Colonic mucosa (tissue), 4 donors: ENCODE measurements around the gene GPR161. TPM values are rescaled to one million over a fixed set of nuclear protein-coding genes. Genes with fewer than 3 reads are reported as not detected.

Experiments
- DNase-seq: peaks from one replicate; pipeline ENCODE4 v3.0.0-alpha.2; 2020
- H3K27ac ChIP-seq: fragments of 200-600 bp; one replicate; pipeline ENCODE4 v1.8.0; 2021
- H3K27me3 ChIP-seq: fragments of 200-600 bp; one replicate; pipeline ENCODE4 v1.8.0; 2021
- H3K36me3 ChIP-seq: fragments of 200-600 bp; one replicate; pipeline ENCODE4 v1.8.0; 2021
- H3K4me1 ChIP-seq: fragments of 200-600 bp; one replicate; pipeline ENCODE4 v1.8.0; 2021; ENCODE audit warnings: mild to moderate bottlenecking
- H3K4me3 ChIP-seq: fragments of 200-600 bp; one replicate; pipeline ENCODE4 v1.8.0; 2021
- H3K9ac ChIP-seq, 2 donors: one replicate each; pipeline ENCODE4 v1.7.0; 2013; ENCODE audit warnings: control low read depth in 2 of 2, low read depth in 2 of 2, low read length in 2 of 2
- H3K9me3 ChIP-seq: fragments of 200-600 bp; one replicate; pipeline ENCODE4 v1.8.0; 2021
- intact Hi-C: fragments of 100-400 bp; cut with DNase I; formaldehyde crosslinking; loops from one replicate; pipeline ENCODE4 v1.14.1; 2022
- total RNA-seq, 2 donors: library from RNA; stranded (reverse); fragmentation: NEBNext Ultra II Directional in 1 of 2; extraction: Animal tissue kit (Norgen Biotek cat#: 25700) in 1 of 2; gene quantifications; one replicate each; pipeline ENCODE4 v1.2.1, GENCODE V29; 2021
- TF ChIP-seq, protein P1 (sequence below): fragments of 200-600 bp; IDR thresholded peaks from one replicate; pipeline ENCODE4 v1.8.0; 2022; ENCODE audit warnings: antibody characterized with exemption, mild to moderate bottlenecking
- donor health status: healthy.
- donor health status: DM: no; HTN: no; CAD: no.
- donor health status: DM: no; HTN: no; CAD: no.

Gene GPR161
- total RNA-seq, 2 donors from 2014 or later, result 2.5 to 3.2 TPM

DNA sequence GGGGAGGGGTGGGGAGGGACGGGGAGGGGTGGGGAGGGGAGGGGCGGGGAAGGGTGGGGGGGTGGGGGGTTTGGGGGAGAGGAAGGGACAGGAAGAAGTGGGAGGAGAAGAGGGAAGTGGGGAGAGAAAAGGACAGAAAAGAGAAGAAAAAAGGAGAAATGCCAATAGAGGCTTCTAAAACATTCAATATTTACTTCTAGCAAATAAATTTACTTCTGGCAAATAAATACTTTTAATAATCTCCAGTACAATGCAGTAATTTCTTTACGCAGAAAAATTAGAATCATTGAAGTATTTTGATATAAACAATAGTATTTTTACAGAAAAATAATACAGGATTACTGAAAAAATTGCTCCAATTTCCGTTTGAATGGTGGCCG is 9.4 kb upstream of the GPR161 start:
- Histone ChIP-seq H3K27ac (no peak overlapping the region), H3K9ac (no peak overlapping the region), H3K4me3 (no peak overlapping the region), H3K36me3 (no peaks in the 10 kb centered on the region), H3K4me1 (no peaks in the 10 kb centered on the region), H3K9me3 (no peaks in the 10 kb centered on the region), H3K27me3 (no peaks in the 10 kb centered on the region)
- no peak for DNase-seq
- TF ChIP-seq, protein P1, sequence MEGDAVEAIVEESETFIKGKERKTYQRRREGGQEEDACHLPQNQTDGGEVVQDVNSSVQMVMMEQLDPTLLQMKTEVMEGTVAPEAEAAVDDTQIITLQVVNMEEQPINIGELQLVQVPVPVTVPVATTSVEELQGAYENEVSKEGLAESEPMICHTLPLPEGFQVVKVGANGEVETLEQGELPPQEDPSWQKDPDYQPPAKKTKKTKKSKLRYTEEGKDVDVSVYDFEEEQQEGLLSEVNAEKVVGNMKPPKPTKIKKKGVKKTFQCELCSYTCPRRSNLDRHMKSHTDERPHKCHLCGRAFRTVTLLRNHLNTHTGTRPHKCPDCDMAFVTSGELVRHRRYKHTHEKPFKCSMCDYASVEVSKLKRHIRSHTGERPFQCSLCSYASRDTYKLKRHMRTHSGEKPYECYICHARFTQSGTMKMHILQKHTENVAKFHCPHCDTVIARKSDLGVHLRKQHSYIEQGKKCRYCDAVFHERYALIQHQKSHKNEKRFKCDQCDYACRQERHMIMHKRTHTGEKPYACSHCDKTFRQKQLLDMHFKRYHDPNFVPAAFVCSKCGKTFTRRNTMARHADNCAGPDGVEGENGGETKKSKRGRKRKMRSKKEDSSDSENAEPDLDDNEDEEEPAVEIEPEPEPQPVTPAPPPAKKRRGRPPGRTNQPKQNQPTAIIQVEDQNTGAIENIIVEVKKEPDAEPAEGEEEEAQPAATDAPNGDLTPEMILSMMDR, result no peak
- intact Hi-C loops, result no loop called here

DNA sequence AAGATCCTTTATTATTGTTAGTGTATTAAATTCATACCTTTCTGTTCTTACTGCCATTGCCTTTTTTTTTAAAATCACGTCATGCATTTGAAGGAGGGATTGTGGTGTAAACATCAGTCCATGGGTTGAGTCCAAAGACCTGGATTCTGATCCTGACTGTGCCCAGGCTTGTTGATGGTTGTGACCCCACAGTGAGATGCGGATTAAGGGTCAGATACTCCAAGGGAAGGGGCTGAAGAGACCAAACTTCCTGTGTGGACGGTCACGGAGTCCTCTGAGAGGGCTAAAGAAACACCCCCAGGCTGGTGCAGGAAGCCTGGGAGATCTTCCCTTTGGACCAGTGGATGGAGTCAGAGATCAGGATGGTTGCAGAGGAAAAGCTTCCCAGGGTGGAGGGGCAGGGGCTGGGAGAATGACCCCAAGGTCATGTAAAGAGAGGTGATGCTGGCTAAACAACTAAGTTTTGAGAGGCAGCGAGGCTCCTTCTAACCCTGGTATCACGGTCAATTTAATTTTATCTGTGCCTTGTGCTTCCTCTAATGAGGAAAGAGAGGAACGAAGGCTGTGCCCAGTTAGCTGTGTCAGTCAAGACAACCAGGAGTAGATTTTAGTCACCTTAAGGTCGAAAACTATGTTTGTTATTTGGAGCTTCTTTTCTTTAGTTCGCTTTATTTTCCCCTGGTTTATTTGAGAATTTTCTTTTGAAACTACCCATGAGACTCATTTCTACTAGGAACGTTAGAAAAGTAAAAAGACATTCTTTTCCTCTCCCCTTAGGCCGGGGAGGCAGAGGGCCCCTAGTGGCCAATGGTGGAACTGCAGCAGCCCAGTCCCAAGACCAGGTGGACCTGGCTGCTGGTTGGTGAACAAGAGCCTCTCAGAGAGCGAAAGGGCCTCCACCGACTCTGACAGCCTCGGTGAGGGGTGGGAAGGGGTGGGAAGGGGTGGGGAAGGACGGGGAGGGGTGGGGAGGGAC is 8.7 kb upstream of the GPR161 start:
- intact Hi-C loops, result no loop called here
- H3K27ac ChIP-seq, result no peak overlapping the region
- no peaks in the 10 kb centered on the region for H3K27me3 ChIP-seq
- no peaks in the 10 kb centered on the region for H3K36me3 ChIP-seq
- no peak overlapping the region for H3K4me3 ChIP-seq
- H3K9me3 ChIP-seq, result no peaks in the 10 kb centered on the region
- H3K9ac ChIP-seq, result no peak overlapping the region
- TF ChIP-seq, protein P1, result peak; percentile 96
- no peaks in the 10 kb centered on the region for H3K4me1 ChIP-seq
- DNase-seq, result peak; percentile 90

DNA sequence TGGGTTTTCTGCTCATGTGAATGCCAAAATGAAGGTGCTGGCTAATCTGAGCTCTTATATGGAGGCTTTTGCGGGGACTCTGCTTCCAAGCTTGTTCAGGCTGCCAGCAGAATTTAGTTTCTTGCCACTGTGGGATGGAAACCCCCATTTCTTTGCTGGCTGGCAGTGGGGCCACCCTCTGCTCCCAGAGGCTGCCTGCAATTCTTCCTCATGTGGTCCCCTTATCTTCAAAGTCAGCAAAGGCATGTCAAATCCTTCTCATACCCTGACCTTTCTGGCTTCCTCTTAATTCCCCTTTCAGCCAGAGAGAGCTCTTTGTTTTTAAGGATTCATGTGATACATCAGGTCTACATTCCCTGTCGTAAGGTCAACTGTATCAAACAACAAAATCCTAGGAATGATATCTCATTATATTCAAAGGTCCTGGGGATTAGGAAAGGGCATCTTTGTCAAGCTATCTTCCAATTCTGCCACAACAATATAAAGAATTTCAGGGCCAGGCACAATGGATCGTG is 5.2 kb upstream of the GPR161 start:
- no peak overlapping the region for H3K9ac ChIP-seq
- no peak for DNase-seq
- H3K27me3 ChIP-seq, result no peaks in the 10 kb centered on the region
- H3K27ac ChIP-seq, result no peak overlapping the region
- no peaks in the 10 kb centered on the region for H3K36me3 ChIP-seq
- no peaks in the 10 kb centered on the region for H3K9me3 ChIP-seq
- TF ChIP-seq, protein P1, result no peak
- no peak overlapping the region for H3K4me3 ChIP-seq
- H3K4me1 ChIP-seq, result no peaks in the 10 kb centered on the region
- intact Hi-C loops, result no loop called here

DNA sequence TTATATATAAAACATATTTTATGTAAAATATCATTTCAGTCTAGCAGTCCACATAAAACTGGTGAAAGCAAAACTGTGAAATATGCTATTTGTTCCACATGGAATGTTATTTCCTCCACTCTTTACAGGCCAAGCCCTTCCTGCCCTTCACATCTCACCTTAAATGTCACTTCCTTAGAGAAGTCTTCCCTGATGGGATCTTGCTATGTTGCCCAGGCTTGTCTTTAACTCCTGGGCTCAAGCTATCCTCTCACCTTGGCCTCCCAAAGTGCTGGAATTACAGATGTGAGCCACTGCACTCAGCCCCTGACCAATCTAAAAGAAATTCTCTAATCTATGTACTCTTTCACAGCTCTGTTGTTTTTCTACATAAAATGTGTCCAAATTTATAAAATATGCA is 2.3 kb upstream of the GPR161 start:
- TF ChIP-seq, protein P1, result no peak
- H3K27ac ChIP-seq, result no peak overlapping the region
- H3K27me3 ChIP-seq, result no peaks in the 10 kb centered on the region
- no peaks in the 10 kb centered on the region for H3K36me3 ChIP-seq
- peaks cover 6% of the 10 kb centered on the region for H3K4me1 ChIP-seq
- no peak overlapping the region for H3K9ac ChIP-seq
- DNase-seq, result no peak
- no peaks in the 10 kb centered on the region for H3K9me3 ChIP-seq
- intact Hi-C loops, result loop anchor here (5.0 kb wide), 1 partner anchor 47 kb away; no protein-coding TSS in a partner anchor
- no peak overlapping the region for H3K4me3 ChIP-seq

DNA sequence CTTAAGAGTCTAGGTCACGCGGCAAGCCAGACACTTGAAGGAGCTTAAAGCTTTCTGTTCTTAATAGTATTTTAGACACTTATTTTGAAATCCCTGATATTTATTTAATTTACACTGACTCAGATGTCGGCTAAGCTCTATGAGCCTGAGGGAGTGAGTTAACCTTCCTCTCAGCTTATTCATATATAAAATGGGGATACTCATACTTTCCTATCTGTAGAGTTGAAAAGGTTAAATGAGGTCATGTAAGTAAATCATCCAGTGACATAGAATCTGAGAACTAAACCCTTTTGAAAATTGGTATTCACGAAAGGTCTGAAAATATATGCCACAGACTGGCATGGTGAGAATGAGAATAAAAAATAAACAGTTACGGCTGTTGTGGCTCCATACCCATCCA is 1.4 kb upstream of the GPR161 start:
- Histone ChIP-seq H3K9ac (no peak overlapping the region), H3K9me3 (no peaks in the 10 kb centered on the region), H3K27ac (no peak overlapping the region), H3K36me3 (no peaks in the 10 kb centered on the region), H3K4me3 (no peak overlapping the region), H3K4me1 (peaks cover 6% of the 10 kb centered on the region), H3K27me3 (no peaks in the 10 kb centered on the region)
- intact Hi-C loops, result loop anchor here (5.0 kb wide), 1 partner anchor 46 kb away; no protein-coding TSS in a partner anchor
- DNase-seq, result no peak
- TF ChIP-seq, protein P1, result no peak
